ENCODE results near the gene NSL1. TPM values are rescaled to one million over a fixed set of nuclear protein-coding genes. Genes with fewer than 3 reads are reported as not detected.

Gene NSL1
- total RNA-seq, 4 donors from 2014 or later: 28.8 to 44.7 (median 32.6) TPM

DNA sequence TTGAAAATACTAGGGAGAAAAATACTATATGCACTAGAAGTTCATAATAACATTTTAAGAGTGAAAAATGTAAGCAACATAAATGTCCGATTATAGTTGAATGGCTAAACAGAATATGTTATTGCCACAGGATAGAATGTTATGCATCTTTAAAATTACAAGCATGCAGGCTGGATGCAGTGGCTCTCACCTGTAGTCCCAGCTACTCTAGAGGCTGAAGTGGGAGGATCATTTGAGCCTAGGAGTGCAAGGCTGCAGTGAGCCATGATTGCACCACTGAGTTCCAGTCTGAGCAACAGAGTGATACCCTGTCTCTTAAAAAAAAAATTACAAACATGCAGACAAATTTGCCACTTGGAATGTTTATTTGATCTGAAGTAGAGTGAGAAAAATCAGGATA, 88.9 kb downstream of the NSL1 start:
- TF ChIP-seq POLR2A (IDR thresholded peaks at IDR 0.05) (no peak), EP300 (IDR thresholded peaks at IDR 0.05) (no peak)
- TF ChIP-seq, protein P1, sequence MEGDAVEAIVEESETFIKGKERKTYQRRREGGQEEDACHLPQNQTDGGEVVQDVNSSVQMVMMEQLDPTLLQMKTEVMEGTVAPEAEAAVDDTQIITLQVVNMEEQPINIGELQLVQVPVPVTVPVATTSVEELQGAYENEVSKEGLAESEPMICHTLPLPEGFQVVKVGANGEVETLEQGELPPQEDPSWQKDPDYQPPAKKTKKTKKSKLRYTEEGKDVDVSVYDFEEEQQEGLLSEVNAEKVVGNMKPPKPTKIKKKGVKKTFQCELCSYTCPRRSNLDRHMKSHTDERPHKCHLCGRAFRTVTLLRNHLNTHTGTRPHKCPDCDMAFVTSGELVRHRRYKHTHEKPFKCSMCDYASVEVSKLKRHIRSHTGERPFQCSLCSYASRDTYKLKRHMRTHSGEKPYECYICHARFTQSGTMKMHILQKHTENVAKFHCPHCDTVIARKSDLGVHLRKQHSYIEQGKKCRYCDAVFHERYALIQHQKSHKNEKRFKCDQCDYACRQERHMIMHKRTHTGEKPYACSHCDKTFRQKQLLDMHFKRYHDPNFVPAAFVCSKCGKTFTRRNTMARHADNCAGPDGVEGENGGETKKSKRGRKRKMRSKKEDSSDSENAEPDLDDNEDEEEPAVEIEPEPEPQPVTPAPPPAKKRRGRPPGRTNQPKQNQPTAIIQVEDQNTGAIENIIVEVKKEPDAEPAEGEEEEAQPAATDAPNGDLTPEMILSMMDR (IDR thresholded peaks at IDR 0.05): no peak

DNA sequence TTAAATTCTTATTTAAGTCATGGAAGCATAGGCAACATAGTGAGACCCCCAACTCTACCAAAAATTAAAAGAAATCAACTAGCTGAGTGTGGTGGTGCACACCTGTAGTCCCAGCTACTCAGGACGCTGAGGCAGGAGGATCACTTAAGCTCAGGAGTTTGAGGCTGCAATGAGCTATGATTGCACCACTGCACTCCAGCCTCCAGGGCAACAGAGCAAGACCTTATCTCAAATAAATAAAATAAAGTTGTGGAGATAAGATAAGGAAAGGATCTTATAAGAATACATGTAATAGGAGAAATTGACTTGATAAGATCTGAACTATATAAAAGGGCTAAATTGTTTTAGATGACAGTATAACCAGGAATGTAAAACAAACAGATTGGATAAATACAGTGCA, 89.7 kb downstream of the NSL1 start:
- WGBS, 2 donors: 63 to 76% methylated on average over 1 of the region's 1 CpG
- peaks cover 0 to 28% (median 10%) of the 10 kb centered on the region in 4 donors for H3K4me1 ChIP-seq
- no peak for TF ChIP-seq EP300 (IDR thresholded peaks at IDR 0.05)
- TF ChIP-seq, protein P1 (IDR thresholded peaks at IDR 0.05): no peak
- TF ChIP-seq POLR2A (IDR thresholded peaks at IDR 0.05): no peak

More for the DNA sequence above, 88.9 kb downstream of the NSL1 start:
- Histone ChIP-seq H3K27ac (no peak overlapping the region), H3K9me3 (no peaks in the 10 kb centered on the region), H3K4me3 (no peak overlapping the region), H3K36me3 (no peaks in the 10 kb centered on the region), H3K27me3 (no peaks in the 10 kb centered on the region), H3K4me1 (peaks cover 0 to 28% (median 10%) of the 10 kb centered on the region in 4 donors)
- no peak for DNase-seq (ENCODE audit: low spot score in 2 of 2)
- WGBS, 2 donors: 59 to 76% methylated on average over 1 of the region's 1 CpG

DNA sequence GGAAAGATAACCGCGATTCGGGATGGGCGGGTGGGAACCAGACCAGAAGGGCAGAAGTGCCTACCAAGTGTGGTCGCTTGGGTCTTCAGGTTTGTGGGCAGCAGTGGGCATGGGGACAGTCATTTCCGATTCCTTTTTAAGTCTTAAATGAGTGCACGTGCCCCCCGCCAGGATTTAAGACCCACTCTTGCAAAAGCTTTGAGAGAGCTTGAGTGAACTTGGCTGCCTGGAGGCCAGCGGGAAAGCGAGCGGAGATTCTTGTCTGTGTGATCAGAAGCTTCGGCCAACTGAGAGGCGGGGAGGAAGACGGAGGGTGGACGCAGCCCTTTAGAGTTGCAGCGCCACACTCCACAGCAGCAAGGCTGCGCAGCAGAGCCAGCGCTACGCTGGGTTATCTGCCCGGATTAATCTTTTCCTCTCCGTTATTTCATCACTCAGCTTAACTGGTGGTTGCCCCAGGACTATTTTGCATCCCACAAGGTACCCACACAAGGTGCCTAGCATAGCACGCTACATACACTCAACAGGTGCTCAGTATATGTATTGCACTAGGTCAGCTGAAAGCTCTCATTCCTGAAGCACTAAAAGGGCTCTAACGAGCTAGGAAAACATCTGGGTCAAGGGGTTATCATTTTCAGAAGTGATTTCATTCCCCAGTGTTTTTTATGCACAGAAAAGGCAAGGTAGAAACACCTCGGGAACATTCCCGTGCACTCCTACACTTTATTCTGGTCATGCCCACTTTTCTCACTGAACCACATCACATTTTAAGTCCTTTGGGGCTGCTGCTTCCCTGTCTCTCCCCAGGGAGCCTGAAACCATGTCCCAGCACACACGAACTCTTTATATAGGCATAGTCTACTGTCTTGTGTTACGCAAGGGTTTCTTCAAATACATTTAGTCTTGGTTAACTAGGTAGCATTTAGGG, 90.4 kb downstream of the NSL1 start:
- no peaks in the 10 kb centered on the region for H3K9me3 ChIP-seq
- TF ChIP-seq, protein P1 (IDR thresholded peaks at IDR 0.05): no peak
- TF ChIP-seq POLR2A (IDR thresholded peaks at IDR 0.05) (no peak), EP300 (IDR thresholded peaks at IDR 0.05) (no peak)
- H3K27me3 ChIP-seq: no peaks in the 10 kb centered on the region
- peak in 1 of 2 donors; percentile 57 for DNase-seq (ENCODE audit: low spot score in 2 of 2)
- 10 to 13% methylated on average over 26 to 27 of the region's 27 CpGs for WGBS, 2 donors
- H3K4me1 ChIP-seq: peaks cover 0 to 28% (median 10%) of the 10 kb centered on the region in 4 donors
- H3K4me3 ChIP-seq: peak overlapping the region; percentile 51 to 62 (median 56)
- H3K36me3 ChIP-seq: no peaks in the 10 kb centered on the region
- peak overlapping the region; percentile 50 to 82 (median 70) for H3K27ac ChIP-seq

More for the DNA sequence above, 89.7 kb downstream of the NSL1 start:
- no peaks in the 10 kb centered on the region for H3K36me3 ChIP-seq
- DNase-seq (ENCODE audit: low spot score in 2 of 2): no peak
- no peaks in the 10 kb centered on the region for H3K27me3 ChIP-seq
- H3K4me3 ChIP-seq: no peak overlapping the region
- no peaks in the 10 kb centered on the region for H3K9me3 ChIP-seq
- no peak overlapping the region for H3K27ac ChIP-seq

DNA sequence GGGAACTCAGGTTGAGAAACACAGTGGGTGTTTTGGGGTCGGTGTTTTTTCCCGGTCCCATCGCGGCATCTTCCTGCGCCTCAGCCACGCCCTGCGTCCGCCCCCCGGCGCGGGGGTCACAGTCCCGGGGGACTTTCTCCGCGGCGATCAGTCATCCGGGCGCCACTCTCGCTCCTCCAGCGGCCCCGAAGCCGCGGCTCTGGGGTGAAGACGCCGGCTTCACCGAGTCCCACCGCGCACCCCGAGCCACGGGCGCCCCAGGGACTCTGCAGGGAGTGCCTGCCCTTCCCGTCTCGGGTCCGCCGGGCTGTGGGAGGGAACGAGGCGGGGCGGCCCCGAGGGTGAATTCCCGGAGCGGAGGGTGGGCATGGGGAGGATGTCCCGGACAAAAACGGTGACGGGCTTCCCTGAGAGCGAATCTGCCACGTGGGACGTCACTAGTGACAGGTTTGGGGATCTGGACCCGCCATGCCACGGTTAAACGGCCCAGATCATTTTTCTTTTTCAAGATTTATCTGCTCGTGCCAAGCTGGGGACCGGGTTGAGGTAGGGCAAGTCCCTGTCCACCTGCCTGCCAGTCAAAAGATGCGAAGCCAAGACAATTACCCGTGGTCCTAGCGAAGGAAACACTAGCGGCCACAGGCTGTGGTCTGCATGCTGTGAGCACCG, 91.2 kb downstream of the NSL1 start:
- Histone ChIP-seq H3K4me3 (peak overlapping the region; percentile 51 to 62 (median 56)), H3K4me1 (peaks cover 0 to 28% (median 10%) of the 10 kb centered on the region in 4 donors), H3K36me3 (no peaks in the 10 kb centered on the region), H3K27me3 (no peaks in the 10 kb centered on the region), H3K27ac (peak overlapping the region; percentile 50 to 82 (median 70)), H3K9me3 (no peaks in the 10 kb centered on the region)
- 0% methylated on average over 13 to 16 of the region's 56 CpGs for WGBS, 2 donors
- no peak for DNase-seq (ENCODE audit: low spot score in 2 of 2)
- no peak for TF ChIP-seq POLR2A (IDR thresholded peaks at IDR 0.05)
- TF ChIP-seq EP300 (IDR thresholded peaks at IDR 0.05): no peak
- TF ChIP-seq, protein P1 (IDR thresholded peaks at IDR 0.05): no peak

Measured in tibial nerve (tissue), 4 donors.